ENCODE data around the gene MYBPC2. TPM values are rescaled to one million over a fixed set of nuclear protein-coding genes. Genes with fewer than 3 reads are reported as not detected.

The MYBPC2 gene
- total and polyA plus RNA-seq, 2 donors (not counting 1 experiment from before 2014, with no cell fraction given), result 1.1 to 1.7 TPM

DNA sequence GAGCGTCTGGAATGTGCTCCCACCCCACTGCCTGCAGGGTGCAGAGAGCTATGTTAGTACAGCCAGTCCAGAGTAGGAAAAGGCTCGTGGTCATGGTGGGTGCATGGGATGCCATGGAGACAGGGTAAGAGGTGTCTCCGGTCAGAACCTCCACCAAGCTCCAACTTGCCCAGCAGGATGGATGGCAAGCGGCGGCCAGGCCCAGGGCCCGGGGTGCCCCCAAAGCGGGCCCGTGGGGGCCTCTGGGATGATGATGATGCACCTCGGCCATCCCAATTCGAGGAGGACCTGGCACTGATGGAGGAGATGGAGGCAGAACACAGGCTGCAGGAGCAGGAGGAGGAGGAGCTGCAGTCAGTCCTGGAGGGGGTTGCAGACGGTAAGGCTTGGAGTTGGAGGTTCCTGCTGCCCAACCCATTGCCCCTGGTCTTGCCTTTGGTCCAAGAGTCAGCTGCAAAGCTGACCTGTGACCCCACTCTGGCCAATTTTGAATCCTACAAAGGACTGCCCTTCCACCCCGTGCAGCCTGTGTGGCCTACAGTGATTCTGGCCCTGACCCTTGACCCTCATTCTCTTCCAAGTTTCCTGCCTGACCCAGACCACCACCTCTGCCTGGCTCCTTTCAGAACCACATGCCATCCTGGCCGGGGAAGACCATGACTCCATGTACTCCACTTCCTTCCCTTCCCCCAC, 33.9 kb upstream of the MYBPC2 start:
- H3K9ac ChIP-seq (ENCODE audit: low read length), result no peak overlapping the region
- DNase-seq (no peak), ATAC-seq (ENCODE audit: low read depth) (no peak)
- H3K4me3 ChIP-seq (ENCODE audit: control extremely low read depth in 1 of 5, extremely low read depth in 1 of 5, insufficient read depth in 1 of 5, low read depth in 2 of 5, low read length in 4 of 5), result no peak overlapping the region
- WGBS (ENCODE audit: insufficient coverage), result 99% methylated on average over 6 of the region's 13 CpGs
- H3K27ac ChIP-seq (ENCODE audit: low read length in 2 of 2), result no peak overlapping the region
- ChIA-PET POLR2A (no interaction called here), CTCF (no interaction called here)
- H3K9me3 ChIP-seq (ENCODE audit: control extremely low read depth in 1 of 3, control insufficient read depth in 2 of 3, insufficient read depth in 1 of 3, low read length in 2 of 3), result no peaks in the 10 kb centered on the region
- H3K27me3 ChIP-seq (replicated peaks in 1 of 4; ENCODE audit: control extremely low read depth in 1 of 4, control insufficient read depth in 3 of 4, insufficient read depth in 4 of 4, low read length in 3 of 4), result no peaks in the 10 kb centered on the region
- no peaks in the 10 kb centered on the region for H3K9me3 Mint-ChIP-seq (ENCODE audit: insufficient read depth)
- H2AFZ ChIP-seq (ENCODE audit: insufficient read depth, low read depth, low read length, poor library complexity, severe bottlenecking), result no peak overlapping the region
- H3K4me1 ChIP-seq (ENCODE audit: control insufficient read depth in 2 of 2, insufficient read depth in 2 of 2, low read length in 2 of 2), result no peaks in the 10 kb centered on the region
- H3K36me3 ChIP-seq (replicated peaks in 1 of 2; ENCODE audit: control extremely low read depth in 1 of 2, control insufficient read depth in 1 of 2, extremely low read depth in 1 of 2, insufficient read depth in 2 of 2, low read length in 1 of 2), result peaks cover 0 to 19% of the 10 kb centered on the region in 2 experiments
- H3K79me2 ChIP-seq (ENCODE audit: control insufficient read depth, insufficient read depth, low read length), result peaks cover 37% of the 10 kb centered on the region
- intact Hi-C loops (cut with micrococcal nuclease), result no loop called here
- H3K27me3 Mint-ChIP-seq, result no peaks in the 10 kb centered on the region
- no peaks in the 10 kb centered on the region for H3K4me1 Mint-ChIP-seq
- TF ChIP-seq EZH2 (IDR thresholded peaks at IDR 0.05; ENCODE audit: borderline replicate concordance, insufficient read depth, low read depth, low read length, poor library complexity, severe bottlenecking), result no peak
- TF ChIP-seq, protein P1, sequence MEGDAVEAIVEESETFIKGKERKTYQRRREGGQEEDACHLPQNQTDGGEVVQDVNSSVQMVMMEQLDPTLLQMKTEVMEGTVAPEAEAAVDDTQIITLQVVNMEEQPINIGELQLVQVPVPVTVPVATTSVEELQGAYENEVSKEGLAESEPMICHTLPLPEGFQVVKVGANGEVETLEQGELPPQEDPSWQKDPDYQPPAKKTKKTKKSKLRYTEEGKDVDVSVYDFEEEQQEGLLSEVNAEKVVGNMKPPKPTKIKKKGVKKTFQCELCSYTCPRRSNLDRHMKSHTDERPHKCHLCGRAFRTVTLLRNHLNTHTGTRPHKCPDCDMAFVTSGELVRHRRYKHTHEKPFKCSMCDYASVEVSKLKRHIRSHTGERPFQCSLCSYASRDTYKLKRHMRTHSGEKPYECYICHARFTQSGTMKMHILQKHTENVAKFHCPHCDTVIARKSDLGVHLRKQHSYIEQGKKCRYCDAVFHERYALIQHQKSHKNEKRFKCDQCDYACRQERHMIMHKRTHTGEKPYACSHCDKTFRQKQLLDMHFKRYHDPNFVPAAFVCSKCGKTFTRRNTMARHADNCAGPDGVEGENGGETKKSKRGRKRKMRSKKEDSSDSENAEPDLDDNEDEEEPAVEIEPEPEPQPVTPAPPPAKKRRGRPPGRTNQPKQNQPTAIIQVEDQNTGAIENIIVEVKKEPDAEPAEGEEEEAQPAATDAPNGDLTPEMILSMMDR (IDR thresholded peaks at IDR 0.05), result no peak
- H3K27ac Mint-ChIP-seq, result no peak overlapping the region
- no peaks in the 10 kb centered on the region for H4K20me1 ChIP-seq (ENCODE audit: control insufficient read depth, insufficient read depth, low read length, poor library complexity, severe bottlenecking)
- no peak overlapping the region for H3K4me2 ChIP-seq (replicated peaks; ENCODE audit: low read depth, low read length, poor library complexity, severe bottlenecking)
- no peak overlapping the region for H3K4me3 Mint-ChIP-seq

DNA sequence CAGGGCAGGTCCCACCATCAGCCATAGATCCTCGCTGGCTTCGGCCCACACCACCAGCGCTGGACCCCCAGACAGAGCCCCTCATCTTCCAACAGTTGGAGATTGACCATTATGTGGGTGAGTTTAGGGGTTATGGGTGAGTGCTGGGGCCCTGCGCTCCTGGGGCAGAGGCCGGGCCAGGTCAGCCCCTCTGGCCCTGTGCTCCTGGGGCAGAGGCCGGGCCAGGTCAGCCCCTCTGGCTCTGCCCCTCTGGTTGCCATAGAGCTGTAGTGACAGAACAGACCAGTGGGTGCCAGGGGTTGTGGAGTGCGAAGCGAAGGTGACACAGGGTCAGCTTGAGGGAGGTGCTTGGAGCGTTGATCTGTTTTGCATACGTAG, 33.3 kb upstream of the MYBPC2 start:
- Mint-ChIP-seq H3K27ac (no peak overlapping the region), H3K9me3 (ENCODE audit: insufficient read depth) (no peaks in the 10 kb centered on the region), H3K27me3 (no peaks in the 10 kb centered on the region), H3K4me3 (no peak overlapping the region), H3K4me1 (no peaks in the 10 kb centered on the region)
- H2AFZ ChIP-seq (ENCODE audit: insufficient read depth, low read depth, low read length, poor library complexity, severe bottlenecking), result no peak overlapping the region
- intact Hi-C loops (cut with micrococcal nuclease), result no loop called here
- no peaks in the 10 kb centered on the region for H3K9me3 ChIP-seq (ENCODE audit: control extremely low read depth in 1 of 3, control insufficient read depth in 2 of 3, insufficient read depth in 1 of 3, low read length in 2 of 3)
- H3K9ac ChIP-seq (ENCODE audit: low read length), result no peak overlapping the region
- TF ChIP-seq EZH2 (IDR thresholded peaks at IDR 0.05; ENCODE audit: borderline replicate concordance, insufficient read depth, low read depth, low read length, poor library complexity, severe bottlenecking), result no peak
- TF ChIP-seq, protein P1 (IDR thresholded peaks at IDR 0.05), result no peak
- ChIA-PET CTCF (no interaction called here), POLR2A (no interaction called here)
- WGBS (ENCODE audit: insufficient coverage), result 93% methylated on average over 6 of the region's 10 CpGs
- no peak overlapping the region for H3K4me2 ChIP-seq (replicated peaks; ENCODE audit: low read depth, low read length, poor library complexity, severe bottlenecking)
- no peaks in the 10 kb centered on the region for H3K4me1 ChIP-seq (ENCODE audit: control insufficient read depth in 2 of 2, insufficient read depth in 2 of 2, low read length in 2 of 2)
- no peak overlapping the region for H3K27ac ChIP-seq (ENCODE audit: low read length in 2 of 2)
- no peaks in the 10 kb centered on the region for H3K27me3 ChIP-seq (replicated peaks in 1 of 4; ENCODE audit: control extremely low read depth in 1 of 4, control insufficient read depth in 3 of 4, insufficient read depth in 4 of 4, low read length in 3 of 4)
- ATAC-seq (ENCODE audit: low read depth) (no peak), DNase-seq (no peak)
- no peak overlapping the region for H3K4me3 ChIP-seq (ENCODE audit: control extremely low read depth in 1 of 5, extremely low read depth in 1 of 5, insufficient read depth in 1 of 5, low read depth in 2 of 5, low read length in 4 of 5)
- H4K20me1 ChIP-seq (ENCODE audit: control insufficient read depth, insufficient read depth, low read length, poor library complexity, severe bottlenecking), result no peaks in the 10 kb centered on the region
- H3K36me3 ChIP-seq (replicated peaks in 1 of 2; ENCODE audit: control extremely low read depth in 1 of 2, control insufficient read depth in 1 of 2, extremely low read depth in 1 of 2, insufficient read depth in 2 of 2, low read length in 1 of 2), result peaks cover 0 to 19% of the 10 kb centered on the region in 2 experiments
- peaks cover 32% of the 10 kb centered on the region for H3K79me2 ChIP-seq (ENCODE audit: control insufficient read depth, insufficient read depth, low read length)

All from B cell (primary cell).